RWPE2 (cell line): ENCODE measurements around the gene DMD.

Source experiments
- ATAC-seq: fragments of 200-7000 bp; cut with Tn5 transposase; 3 replicates; pipeline ENCODE4 v1.9.1; 2021; ENCODE audit warnings: low read depth
- DNase-seq: peaks from one replicate; pipeline ENCODE4 v3.0.0-alpha.2; 2020; ENCODE audit warnings: low spot score
- H3K27ac ChIP-seq: fragments of 450-650 bp; 2 replicates; pipeline ENCODE4 v1.5.1; 2017; ENCODE audit warnings: mild to moderate bottlenecking; ENCODE audit not compliant: poor library complexity, severe bottlenecking
- H3K27me3 ChIP-seq: fragments of 250-450 bp; sonication (Bioruptor Pico); 2 replicates; pipeline ENCODE4 v1.5.1; 2021; ENCODE audit warnings: mild to moderate bottlenecking, moderate library complexity; ENCODE audit not compliant: insufficient read depth, poor library complexity, severe bottlenecking
- H3K36me3 ChIP-seq: fragments of 250-450 bp; sonication (Bioruptor Pico); 2 replicates; pipeline ENCODE4 v1.5.1; 2020; ENCODE audit warnings: low read depth, mild to moderate bottlenecking, moderate library complexity
- H3K4me1 ChIP-seq: fragments of 250-450 bp; sonication (Bioruptor Pico); 2 replicates; pipeline ENCODE4 v1.5.1; 2021; ENCODE audit warnings: mild to moderate bottlenecking, moderate library complexity; ENCODE audit not compliant: insufficient read depth, poor library complexity, severe bottlenecking
- H3K4me3 ChIP-seq: fragments of 250-450 bp; sonication (Bioruptor Pico); 2 replicates; pipeline ENCODE4 v1.5.1; 2021; ENCODE audit warnings: mild to moderate bottlenecking, moderate library complexity; ENCODE audit not compliant: severe bottlenecking
- H3K9me3 ChIP-seq: fragments of 250-450 bp; sonication (Bioruptor Pico); 2 replicates; pipeline ENCODE4 v1.5.1; 2021; ENCODE audit warnings: mild to moderate bottlenecking, moderate library complexity; ENCODE audit not compliant: severe bottlenecking
- CTCF ChIP-seq: fragments of 450-650 bp; IDR thresholded peaks from one replicate; pipeline ENCODE4 v1.5.1; 2017; ENCODE audit warnings: mild to moderate bottlenecking, moderate library complexity; ENCODE audit not compliant: poor library complexity, severe bottlenecking

The DMD gene

DNA sequence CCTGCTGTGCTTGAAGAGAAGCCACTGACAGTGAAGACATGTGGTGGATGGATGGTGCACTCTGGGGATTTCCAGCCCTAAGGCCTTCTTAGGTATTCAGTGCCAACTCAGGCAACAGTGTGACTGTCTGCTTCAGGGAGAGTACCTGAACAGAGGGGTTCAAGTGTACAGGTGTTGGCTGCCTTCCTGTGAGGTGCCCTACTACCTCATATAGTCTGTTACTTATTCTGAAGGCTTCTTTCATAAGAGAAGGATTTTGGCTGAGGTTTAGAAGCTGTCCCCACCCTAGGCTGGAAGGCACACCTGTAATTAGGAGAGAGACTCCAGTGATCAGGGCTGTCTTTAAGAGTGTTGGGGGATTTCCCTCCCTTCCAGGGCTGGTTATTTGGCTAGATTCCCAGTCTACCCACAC lies 2141.3 kb downstream of the DMD start:
- Histone ChIP-seq H3K36me3 (no peaks in the 10 kb centered on the region), H3K4me3 (no peak overlapping the region), H3K27ac (no peak overlapping the region), H3K4me1 (no peaks in the 10 kb centered on the region), H3K27me3 (no peaks in the 10 kb centered on the region), H3K9me3 (no peaks in the 10 kb centered on the region)
- no peak for TF ChIP-seq CTCF
- DNase-seq = no peak
- no peak for ATAC-seq
